NCI-H526 treated with DMSO at 0.1 percent for 48 hours (cell line): Measurements from ENCODE around the gene BTBD2.

Source experiments
- DNase-seq: peaks from one replicate; lab custom pipeline; 2025; lab: John Stamatoyannopoulos, UW

Gene BTBD2

GRCh38 chr19:2050991-2051772 lies 35.7 kb upstream of the BTBD2 start, which contains the start of gene MKNK2:
TSS of gene MKNK2 (minus strand) at chr19:2051244. CDS start at chr19:2050851, 393 bp downstream.
- peak; percentile 41 for DNase-seq

GRCh38 chr19:2050349-2050990 lies 35.0 kb upstream of the BTBD2 start:
- no peak for DNase-seq

GRCh38 chr19:2049741-2050348 lies 34.3 kb upstream of the BTBD2 start:
- DNase-seq, result peak; percentile 5

- DNase-seq, result no peak
These were observed 33.6 kb upstream of the BTBD2 start for GRCh38 chr19:2048959-2049740.

GRCh38 chr19:2048104-2048958 lies 32.8 kb upstream of the BTBD2 start:
- no peak for DNase-seq

- DNase-seq, result no peak
These were observed 32.1 kb upstream of the BTBD2 start for GRCh38 chr19:2047449-2048103.

- DNase-seq, result no peak
These were observed 31.5 kb upstream of the BTBD2 start for GRCh38 chr19:2047076-2047448.

GRCh38 chr19:2046046-2046907 lies 30.8 kb upstream of the BTBD2 start:
- no peak for DNase-seq

- DNase-seq, result no peak
These were observed 30.1 kb upstream of the BTBD2 start for GRCh38 chr19:2045501-2046045.

GRCh38 chr19:2044709-2045500 lies 29.4 kb upstream of the BTBD2 start:
- no peak for DNase-seq

GRCh38 chr19:2043961-2044708 lies 28.6 kb upstream of the BTBD2 start:
- DNase-seq, result no peak

- no peak for DNase-seq
These were observed 27.7 kb upstream of the BTBD2 start for GRCh38 chr19:2043251-2043641.

- DNase-seq, result no peak
These were observed 27.2 kb upstream of the BTBD2 start for GRCh38 chr19:2042485-2043250.

GRCh38 chr19:2041683-2042484 lies 26.4 kb upstream of the BTBD2 start:
- peak; percentile 76 for DNase-seq

GRCh38 chr19:2041433-2041682 lies 25.8 kb upstream of the BTBD2 start:
- no peak for DNase-seq

GRCh38 chr19:2040647-2041432 lies 25.3 kb upstream of the BTBD2 start:
- DNase-seq, result no peak
